ENCODE measurements around the gene NRP2. TPM values are rescaled to one million over a fixed set of nuclear protein-coding genes. Genes with fewer than 3 reads are reported as not detected.

The NRP2 gene
- total RNA-seq, 3 donors from 2014 or later, result 18.4 to 32.0 (median 23.9) TPM

DNA sequence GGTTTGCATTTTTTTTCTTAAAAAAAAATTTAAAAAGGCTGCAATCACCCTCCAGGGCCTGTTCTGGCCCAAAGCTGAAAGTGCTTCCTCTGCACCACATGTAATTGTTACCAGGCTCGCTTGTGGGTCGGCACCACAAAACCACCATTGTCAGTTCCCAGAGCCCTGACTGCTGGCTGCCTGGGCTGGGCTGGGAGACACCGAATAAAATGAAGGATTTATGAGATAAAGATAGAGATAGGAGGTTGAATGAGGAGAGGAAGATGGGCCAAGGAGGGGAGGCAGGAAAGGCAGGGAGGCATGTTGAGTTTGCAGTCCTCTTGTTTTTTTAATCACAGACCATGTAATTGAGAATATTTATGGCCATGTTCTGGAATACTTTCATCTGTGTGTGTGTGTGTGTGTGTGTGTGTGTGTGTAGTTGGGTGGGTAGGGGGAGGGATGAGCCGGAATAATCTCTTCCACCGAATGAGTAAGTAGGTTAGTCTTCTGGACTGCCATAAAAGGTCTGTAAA is 14.7 kb downstream of the NRP2 start:
- DNase-seq (ENCODE audit: low spot score in 2 of 2), result no peak
- no peak overlapping the region for H3K27ac ChIP-seq
- no peaks in the 10 kb centered on the region for H3K4me1 ChIP-seq
- no peaks in the 10 kb centered on the region for H3K36me3 ChIP-seq
- intact Hi-C loops (cut with DNase I; ENCODE audit: low total_unique reads), result loop anchor here (10.0 kb wide), 1 partner anchor 1598 kb away; no protein-coding TSS in a partner anchor
- H3K4me3 ChIP-seq, result no peak overlapping the region
- no peaks in the 10 kb centered on the region for H3K27me3 ChIP-seq
- TF ChIP-seq POLR2A (IDR thresholded peaks at IDR 0.05) (no peak), POLR2AphosphoS5 (IDR thresholded peaks at IDR 0.05) (no peak)
- TF ChIP-seq, protein P1, sequence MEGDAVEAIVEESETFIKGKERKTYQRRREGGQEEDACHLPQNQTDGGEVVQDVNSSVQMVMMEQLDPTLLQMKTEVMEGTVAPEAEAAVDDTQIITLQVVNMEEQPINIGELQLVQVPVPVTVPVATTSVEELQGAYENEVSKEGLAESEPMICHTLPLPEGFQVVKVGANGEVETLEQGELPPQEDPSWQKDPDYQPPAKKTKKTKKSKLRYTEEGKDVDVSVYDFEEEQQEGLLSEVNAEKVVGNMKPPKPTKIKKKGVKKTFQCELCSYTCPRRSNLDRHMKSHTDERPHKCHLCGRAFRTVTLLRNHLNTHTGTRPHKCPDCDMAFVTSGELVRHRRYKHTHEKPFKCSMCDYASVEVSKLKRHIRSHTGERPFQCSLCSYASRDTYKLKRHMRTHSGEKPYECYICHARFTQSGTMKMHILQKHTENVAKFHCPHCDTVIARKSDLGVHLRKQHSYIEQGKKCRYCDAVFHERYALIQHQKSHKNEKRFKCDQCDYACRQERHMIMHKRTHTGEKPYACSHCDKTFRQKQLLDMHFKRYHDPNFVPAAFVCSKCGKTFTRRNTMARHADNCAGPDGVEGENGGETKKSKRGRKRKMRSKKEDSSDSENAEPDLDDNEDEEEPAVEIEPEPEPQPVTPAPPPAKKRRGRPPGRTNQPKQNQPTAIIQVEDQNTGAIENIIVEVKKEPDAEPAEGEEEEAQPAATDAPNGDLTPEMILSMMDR (IDR thresholded peaks at IDR 0.05), result no peak
- no peaks in the 10 kb centered on the region for H3K9me3 ChIP-seq

DNA sequence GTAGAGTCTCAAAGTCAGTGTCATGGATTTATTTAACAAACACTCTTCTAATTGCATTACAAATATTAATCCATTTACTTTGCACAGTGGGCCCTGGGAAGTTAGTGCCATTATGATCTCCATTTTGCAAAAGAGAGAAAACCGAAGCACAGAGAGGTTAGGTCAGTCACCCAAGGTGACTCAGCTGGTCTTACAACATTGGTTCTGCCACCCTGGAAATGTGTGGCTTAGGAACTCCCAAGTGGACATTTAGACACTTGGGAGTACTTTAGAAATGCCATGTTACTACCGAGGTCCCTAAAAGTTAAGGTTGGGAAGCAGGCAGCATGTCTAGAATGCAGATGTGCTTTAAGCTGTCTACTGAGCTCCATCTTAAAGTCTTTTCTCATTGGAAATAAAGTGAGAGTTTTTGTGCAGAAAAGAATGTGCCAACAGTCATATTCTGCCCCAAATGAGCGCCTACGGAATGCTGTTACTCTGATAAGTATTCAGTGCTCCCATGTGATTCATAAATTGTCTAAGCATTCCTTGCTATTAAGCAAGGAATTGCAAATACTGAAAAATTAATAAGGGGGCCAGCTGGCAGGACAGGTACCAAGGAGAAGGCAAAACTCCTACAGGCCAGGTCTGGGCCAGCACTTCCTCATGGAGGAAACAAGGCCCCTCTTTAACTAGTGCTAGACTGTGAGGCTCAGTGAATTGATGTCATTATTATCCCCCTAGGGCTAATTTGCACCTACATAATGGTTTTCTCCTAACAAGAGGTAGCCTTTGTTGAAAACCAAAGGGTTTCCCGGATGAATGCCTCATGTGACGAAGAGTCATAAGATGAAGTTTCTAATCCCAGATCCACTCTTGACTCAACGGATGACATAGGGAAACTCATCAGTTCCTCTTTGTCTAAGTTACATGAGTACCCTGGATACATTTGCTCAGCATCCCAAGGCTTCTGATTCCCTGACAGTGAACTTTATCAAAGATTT is 16.3 kb downstream of the NRP2 start:
- H3K27ac ChIP-seq, result peak overlapping the region; percentile 29 to 66
- no peaks in the 10 kb centered on the region for H3K4me1 ChIP-seq
- no peak for DNase-seq (ENCODE audit: low spot score in 2 of 2)
- intact Hi-C loops (cut with DNase I; ENCODE audit: low total_unique reads), result loop anchor here (10.0 kb wide), 1 partner anchor 1596 kb away; no protein-coding TSS in a partner anchor
- TF ChIP-seq POLR2A (IDR thresholded peaks at IDR 0.05), result no peak
- TF ChIP-seq, protein P1 (IDR thresholded peaks at IDR 0.05), result no peak
- TF ChIP-seq POLR2AphosphoS5 (IDR thresholded peaks at IDR 0.05), result no peak
- H3K9me3 ChIP-seq, result no peaks in the 10 kb centered on the region
- no peaks in the 10 kb centered on the region for H3K36me3 ChIP-seq
- no peak overlapping the region for H3K4me3 ChIP-seq
- no peaks in the 10 kb centered on the region for H3K27me3 ChIP-seq

DNA sequence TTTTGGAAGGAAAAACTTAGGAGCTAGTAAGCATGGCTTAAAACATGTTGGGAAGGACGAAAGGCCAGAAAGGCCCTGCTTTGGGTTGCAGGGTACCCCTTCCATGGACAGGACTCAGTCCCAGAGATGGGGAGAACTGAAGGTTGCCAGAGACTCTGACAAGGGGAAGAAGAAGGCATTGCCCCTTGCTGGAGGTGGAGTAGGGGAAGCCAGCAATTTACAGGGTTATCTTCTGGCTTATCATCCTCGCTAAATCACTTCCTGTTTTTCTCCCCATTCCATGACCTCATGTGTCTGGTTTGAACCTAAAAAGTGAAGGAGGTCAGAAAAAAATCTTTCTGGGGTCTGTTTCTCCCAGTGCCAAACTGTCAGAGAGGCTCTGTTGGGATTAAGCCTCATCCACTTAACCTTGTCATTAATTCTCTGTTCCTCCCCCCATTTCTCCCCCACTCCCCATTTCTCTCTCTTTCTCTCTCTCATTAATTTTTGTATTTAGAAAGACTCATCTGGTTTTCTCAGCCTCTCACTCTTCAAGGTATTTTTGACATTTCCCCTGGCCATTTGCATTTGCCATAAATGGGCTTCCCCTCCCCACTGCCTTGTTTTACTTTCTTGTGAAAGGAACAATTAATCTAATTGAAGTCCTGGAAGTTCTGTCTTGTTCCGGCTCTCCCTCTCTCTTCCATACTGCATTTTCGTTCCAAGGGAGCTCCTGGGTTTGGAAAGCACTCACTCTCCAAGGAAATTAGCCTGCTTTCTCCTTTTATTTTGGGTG is 17.4 kb downstream of the NRP2 start:
- no peaks in the 10 kb centered on the region for H3K27me3 ChIP-seq
- no peaks in the 10 kb centered on the region for H3K9me3 ChIP-seq
- DNase-seq (ENCODE audit: low spot score in 2 of 2), result no peak
- H3K36me3 ChIP-seq, result no peaks in the 10 kb centered on the region
- H3K27ac ChIP-seq, result peak overlapping the region; percentile 10 to 66
- H3K4me3 ChIP-seq, result no peak overlapping the region
- intact Hi-C loops (cut with DNase I; ENCODE audit: low total_unique reads), result loop anchor here (5.0 to 10.0 kb wide), 2 partner anchors 937 to 1595 kb away; no protein-coding TSS in a partner anchor
- no peaks in the 10 kb centered on the region for H3K4me1 ChIP-seq
- TF ChIP-seq, protein P1 (IDR thresholded peaks at IDR 0.05), result no peak
- TF ChIP-seq POLR2A (IDR thresholded peaks at IDR 0.05) (no peak), POLR2AphosphoS5 (IDR thresholded peaks at IDR 0.05) (no peak)

DNA sequence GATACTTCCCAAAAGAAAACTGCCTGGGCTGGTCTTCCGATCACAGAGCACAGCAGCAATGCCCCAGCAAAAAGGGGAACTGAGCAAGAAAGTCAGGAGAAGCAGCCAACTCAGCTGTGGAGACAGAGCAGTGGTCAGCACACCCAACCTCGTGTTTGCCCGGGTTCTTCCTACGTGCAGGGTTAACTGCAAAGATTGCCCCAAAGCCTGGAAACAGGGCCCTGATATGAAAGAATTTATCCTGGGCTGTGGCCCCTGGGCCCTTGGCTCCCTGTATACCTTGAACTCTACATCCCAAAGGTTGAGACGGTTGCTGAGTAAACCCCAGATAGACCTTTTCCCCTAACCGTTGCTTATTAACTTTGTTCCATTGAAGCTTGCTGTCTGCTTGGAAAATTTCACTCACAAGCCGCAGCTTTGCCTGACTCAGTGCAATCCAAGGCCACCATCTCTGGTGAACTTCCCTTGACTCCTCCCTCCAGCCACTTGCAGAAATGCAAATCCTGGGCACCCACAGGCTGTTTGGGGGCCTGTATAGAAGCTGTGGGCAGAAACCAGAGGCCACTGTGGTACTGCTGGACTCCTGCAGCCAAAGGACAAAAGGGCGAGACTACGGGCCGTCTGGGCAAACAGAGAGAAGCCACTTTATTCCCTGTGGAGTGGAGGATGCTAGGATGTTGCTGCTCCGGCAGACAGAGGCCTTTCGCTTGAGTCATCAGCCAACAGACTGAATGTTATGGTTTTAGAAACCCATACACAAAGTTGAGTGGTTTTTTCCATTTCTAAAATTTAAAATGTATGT is 18.2 kb downstream of the NRP2 start:
- intact Hi-C loops (cut with DNase I; ENCODE audit: low total_unique reads), result loop anchor here (5.0 kb wide), 1 partner anchor 938 kb away; no protein-coding TSS in a partner anchor
- Histone ChIP-seq H3K36me3 (no peaks in the 10 kb centered on the region), H3K27me3 (no peaks in the 10 kb centered on the region), H3K4me3 (no peak overlapping the region), H3K27ac (peak overlapping the region in 1 of 2 donors; percentile 28), H3K4me1 (no peaks in the 10 kb centered on the region), H3K9me3 (no peaks in the 10 kb centered on the region)
- TF ChIP-seq, protein P1 (IDR thresholded peaks at IDR 0.05), result no peak
- TF ChIP-seq POLR2A (IDR thresholded peaks at IDR 0.05) (no peak), POLR2AphosphoS5 (IDR thresholded peaks at IDR 0.05) (no peak)
- DNase-seq (ENCODE audit: low spot score in 2 of 2), result no peak
